KOPT-K1 (cell line): ENCODE measurements around the gene SLC22A1.

ENCODE experiments used
- H3K27ac ChIP-seq: fragments of 200-600 bp; sonication (generic); 2 replicates; pipeline ENCODE4 v1.5.1; 2016; ENCODE audit warnings: antibody characterized with exemption, mild to moderate bottlenecking, low read depth, low read length; ENCODE audit not compliant: poor library complexity, severe bottlenecking
- H3K36me3 ChIP-seq: fragments of 200-600 bp; sonication (generic); 2 replicates; pipeline ENCODE4 v1.5.1; 2017; ENCODE audit warnings: antibody characterized with exemption, mild to moderate bottlenecking, low read length, moderate library complexity; ENCODE audit not compliant: insufficient read depth
- H3K9me3 ChIP-seq: fragments of 200-600 bp; sonication (generic); 2 replicates; pipeline ENCODE4 v1.5.1; 2017; ENCODE audit warnings: antibody characterized with exemption, low read length, mild to moderate bottlenecking; ENCODE audit not compliant: insufficient read depth, poor library complexity, severe bottlenecking

Gene SLC22A1

DNA sequence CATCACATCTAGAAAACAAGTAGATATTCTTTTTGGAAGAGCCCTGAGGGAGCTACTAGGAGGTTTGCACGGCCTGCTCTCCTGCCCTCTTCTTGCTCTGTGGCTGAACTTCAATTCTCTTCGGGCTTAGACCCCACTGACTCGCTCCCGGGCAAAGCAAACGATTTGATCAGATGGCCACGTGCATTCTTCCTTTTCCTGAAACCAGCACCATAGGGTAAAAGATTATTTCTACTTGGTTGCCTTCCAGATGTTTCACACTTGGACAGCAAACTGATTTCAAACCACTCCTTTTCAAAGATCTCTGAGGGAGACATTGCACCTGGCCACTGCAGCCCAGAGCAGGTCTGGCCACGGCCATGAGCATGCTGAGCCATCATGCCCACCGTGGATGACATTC is at the start of gene SLC22A1:
Gene SLC22A1, plus strand, starts transcription at position 258 of the 400 bp plus-strand sequence. Its CDS starts 121 bp downstream, at position 379.
- Histone ChIP-seq H3K27ac (no peak within 1 kb of the TSS), H3K9me3 (peaks cover 25% of the 10 kb centered on the region), H3K36me3 (peaks cover 19% of the 10 kb centered on the region)

DNA sequence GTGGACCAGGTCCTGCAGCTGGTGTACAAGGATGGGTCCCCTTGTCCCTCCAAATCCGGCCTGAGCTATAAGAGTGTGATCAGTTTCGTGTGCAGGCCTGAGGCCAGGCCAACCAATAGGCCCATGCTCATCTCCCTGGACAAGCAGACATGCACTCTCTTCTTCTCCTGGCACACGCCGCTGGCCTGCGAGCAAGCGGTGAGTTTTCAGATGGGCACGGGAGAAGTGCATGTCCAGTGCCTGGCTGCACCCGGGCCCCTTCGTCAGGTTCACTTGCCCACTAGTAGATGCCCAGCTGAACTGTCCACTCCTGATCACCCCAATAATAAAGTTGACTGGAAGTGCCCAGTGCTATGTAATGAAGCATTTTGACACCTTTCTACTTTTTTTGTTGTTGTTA is 48.3 kb upstream of the SLC22A1 start:
- Histone ChIP-seq H3K9me3 (no peaks in the 10 kb centered on the region), H3K27ac (no peak overlapping the region), H3K36me3 (peaks cover 100% of the 10 kb centered on the region)

DNA sequence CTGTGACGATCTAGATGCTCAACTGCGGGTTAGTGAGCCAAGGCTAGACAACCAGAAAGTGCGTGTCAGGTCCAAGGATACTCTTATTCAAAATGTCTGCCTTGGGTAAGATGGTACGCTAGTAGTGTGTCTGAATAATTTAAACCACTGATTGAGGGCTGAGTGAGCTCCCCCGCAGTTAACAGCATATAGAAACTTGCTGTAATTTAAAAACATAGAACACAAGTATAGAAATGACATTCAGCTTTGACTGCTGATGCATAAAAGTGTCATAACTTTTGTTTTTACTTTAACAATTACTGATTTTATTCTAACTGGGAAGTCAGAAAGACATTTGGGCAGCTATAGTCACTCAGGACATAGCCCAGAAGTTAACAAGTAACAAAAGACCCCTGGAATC is 45.6 kb upstream of the SLC22A1 start:
- Histone ChIP-seq H3K27ac (no peak overlapping the region), H3K36me3 (peaks cover 100% of the 10 kb centered on the region), H3K9me3 (no peaks in the 10 kb centered on the region)

- H3K27ac ChIP-seq = no peak overlapping the region
- H3K9me3 ChIP-seq = no peaks in the 10 kb centered on the region
- peaks cover 100% of the 10 kb centered on the region for H3K36me3 ChIP-seq
Observed at GRCh38 chr6:160077024-160077423, 44.6 kb upstream of the SLC22A1 start.

DNA sequence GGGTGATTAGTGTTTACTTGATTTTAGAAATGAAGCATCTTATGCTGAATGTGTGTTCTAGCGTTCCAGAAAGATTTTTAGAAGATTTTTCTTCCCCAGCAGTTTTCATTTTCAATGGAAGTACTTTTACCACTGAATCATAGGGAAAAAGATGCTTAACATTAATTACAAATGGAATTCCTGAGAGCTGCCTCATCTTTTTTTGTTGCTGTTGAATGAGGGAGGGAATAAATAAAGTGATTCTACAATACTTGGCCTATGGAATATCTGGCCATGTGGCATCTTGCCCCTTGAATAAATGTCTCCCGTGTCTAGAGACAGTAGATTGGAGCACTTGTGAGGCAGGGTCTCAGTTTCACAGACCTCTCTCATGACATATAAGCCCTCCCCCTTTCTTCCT is 44.1 kb upstream of the SLC22A1 start:
- Histone ChIP-seq H3K36me3 (peaks cover 100% of the 10 kb centered on the region), H3K27ac (no peak overlapping the region), H3K9me3 (no peaks in the 10 kb centered on the region)

- Histone ChIP-seq H3K36me3 (peaks cover 100% of the 10 kb centered on the region), H3K27ac (no peak overlapping the region), H3K9me3 (no peaks in the 10 kb centered on the region)
Observed at GRCh38 chr6:160078883-160079685, 42.5 kb upstream of the SLC22A1 start.

GRCh38 chr6:160079686-160080043 is 42.0 kb upstream of the SLC22A1 start:
- Histone ChIP-seq H3K27ac (no peak overlapping the region), H3K36me3 (peaks cover 100% of the 10 kb centered on the region)

DNA sequence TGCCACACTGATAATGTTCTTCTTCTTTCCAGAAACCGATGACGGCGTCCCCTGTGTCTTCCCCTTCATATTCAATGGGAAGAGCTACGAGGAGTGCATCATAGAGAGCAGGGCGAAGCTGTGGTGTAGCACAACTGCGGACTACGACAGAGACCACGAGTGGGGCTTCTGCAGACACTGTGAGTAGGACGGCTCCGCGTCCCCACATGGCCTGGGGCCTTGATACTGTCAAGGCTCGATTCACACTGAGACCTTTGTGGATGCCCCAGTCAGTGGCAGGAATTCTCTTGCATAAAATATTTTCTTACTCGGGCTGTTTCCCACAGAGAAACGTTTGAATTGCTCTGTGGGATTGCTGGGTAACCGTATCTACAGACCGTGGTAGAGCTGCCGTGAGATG is 41.5 kb upstream of the SLC22A1 start:
- H3K9me3 ChIP-seq = no peaks in the 10 kb centered on the region
- peaks cover 100% of the 10 kb centered on the region for H3K36me3 ChIP-seq
- H3K27ac ChIP-seq = no peak overlapping the region

More at GRCh38 chr6:160079686-160080043, 42.0 kb upstream of the SLC22A1 start:
- H3K9me3 ChIP-seq = no peaks in the 10 kb centered on the region

DNA sequence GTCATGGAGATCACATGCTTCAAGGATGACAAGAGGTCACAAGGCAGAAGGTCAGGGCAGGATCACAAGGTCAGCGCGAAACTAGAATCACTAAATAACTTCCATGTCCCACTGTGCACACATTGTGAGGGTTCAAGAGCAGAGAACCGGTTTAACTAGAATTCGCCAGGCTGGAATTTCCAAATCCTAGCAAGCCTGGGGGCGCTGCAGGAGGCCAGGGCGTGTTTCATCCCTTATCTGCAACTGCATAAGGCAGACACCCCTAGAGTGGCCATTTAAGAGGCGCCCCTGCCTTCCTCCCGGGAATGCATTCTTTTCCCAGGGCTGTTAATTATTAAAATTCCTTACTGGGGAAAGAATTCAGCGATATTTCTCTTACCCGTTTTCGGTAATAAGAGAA is 40.2 kb upstream of the SLC22A1 start:
- Histone ChIP-seq H3K36me3 (peaks cover 100% of the 10 kb centered on the region), H3K9me3 (no peaks in the 10 kb centered on the region)

DNA sequence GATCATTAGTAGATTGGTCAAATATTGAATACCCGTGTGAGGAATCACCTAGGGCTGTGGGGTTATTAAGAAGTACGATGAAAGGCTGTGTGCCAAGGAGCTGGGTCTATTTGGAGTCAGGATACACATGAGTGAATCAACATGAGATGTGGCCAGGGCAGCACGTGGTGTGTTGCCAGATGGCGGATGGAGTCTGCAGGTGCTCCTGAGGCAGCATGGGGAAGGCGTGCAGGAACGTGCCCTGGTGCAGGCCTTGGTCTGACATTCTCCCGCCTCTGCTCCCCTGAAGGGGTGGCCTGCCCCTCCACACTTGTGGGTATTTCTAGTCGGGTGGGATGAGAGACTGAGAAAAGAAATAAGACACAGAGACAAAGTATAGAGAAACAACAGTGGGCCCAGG is 39.0 kb upstream of the SLC22A1 start:
- Histone ChIP-seq H3K27ac (no peak overlapping the region), H3K36me3 (peaks cover 100% of the 10 kb centered on the region), H3K9me3 (no peaks in the 10 kb centered on the region)

More for the DNA sequence above, 40.2 kb upstream of the SLC22A1 start:
- H3K27ac ChIP-seq = no peak overlapping the region

GRCh38 chr6:160084198-160084776 is 37.3 kb upstream of the SLC22A1 start:
- peaks cover 100% of the 10 kb centered on the region for H3K36me3 ChIP-seq
- no peaks in the 10 kb centered on the region for H3K9me3 ChIP-seq
- no peak overlapping the region for H3K27ac ChIP-seq

DNA sequence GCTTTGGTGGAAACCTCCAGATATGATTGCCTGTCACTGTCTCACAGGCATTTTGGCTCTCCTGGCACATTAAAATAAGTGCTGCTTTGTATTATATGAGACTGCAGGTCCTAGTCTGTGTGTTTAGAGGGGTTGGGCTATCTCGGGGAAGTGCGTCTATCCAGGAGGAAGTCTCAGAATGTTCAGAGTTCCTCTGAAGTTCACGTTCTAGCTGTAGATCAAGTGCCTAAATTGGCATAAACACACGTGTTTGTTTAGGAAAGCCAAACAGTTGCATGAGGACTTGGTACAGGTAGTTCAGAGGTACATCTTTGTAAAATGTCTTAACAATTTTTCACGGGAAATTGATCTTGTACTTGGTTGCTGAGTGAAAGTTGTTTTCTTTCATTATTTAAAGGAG is 36.4 kb upstream of the SLC22A1 start:
- Histone ChIP-seq H3K36me3 (peaks cover 100% of the 10 kb centered on the region), H3K27ac (no peak overlapping the region), H3K9me3 (no peaks in the 10 kb centered on the region)

DNA sequence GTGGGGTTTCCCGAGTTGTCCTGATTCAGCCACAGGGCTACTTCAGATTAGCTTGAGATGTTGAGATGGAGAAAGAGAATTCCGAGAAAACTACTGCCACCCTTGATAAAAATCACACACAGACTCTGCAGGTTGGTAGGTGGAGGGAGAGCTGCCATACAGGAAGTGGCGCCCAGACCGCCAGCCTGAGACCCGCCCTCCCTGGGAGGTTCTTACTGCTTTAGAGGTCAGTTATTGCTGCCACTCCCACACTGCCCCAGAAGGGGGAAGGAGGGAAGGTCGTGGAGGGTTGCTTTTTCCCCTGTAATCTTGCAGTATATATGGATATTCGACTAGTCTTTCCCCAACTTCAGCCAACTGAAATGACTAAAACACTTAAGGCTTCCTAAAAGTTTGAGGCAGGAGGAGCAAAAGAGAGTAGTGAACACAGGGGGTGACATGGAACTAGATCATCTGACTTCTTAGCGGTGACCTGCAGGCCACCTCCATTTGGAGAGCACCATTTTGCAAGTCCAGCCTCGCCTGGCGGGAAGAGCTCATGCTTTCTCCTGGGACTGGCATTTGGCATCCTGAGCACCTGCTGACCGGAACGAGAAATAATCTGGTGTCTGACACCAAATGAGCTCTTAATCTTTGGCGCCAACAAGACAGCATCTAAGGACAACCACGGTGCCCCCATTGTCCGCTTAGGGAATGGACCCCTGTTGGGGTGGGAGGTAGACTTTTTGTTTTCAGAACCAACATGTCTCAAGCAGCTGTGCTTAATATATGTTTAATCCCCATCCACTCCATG is 35.7 kb upstream of the SLC22A1 start:
- peaks cover 100% of the 10 kb centered on the region for H3K36me3 ChIP-seq
- H3K27ac ChIP-seq = no peak overlapping the region
- no peaks in the 10 kb centered on the region for H3K9me3 ChIP-seq

GRCh38 chr6:160086754-160087153 is 34.9 kb upstream of the SLC22A1 start:
- Histone ChIP-seq H3K27ac (no peak overlapping the region), H3K9me3 (no peaks in the 10 kb centered on the region), H3K36me3 (peaks cover 100% of the 10 kb centered on the region)

- H3K27ac ChIP-seq = no peak overlapping the region
- H3K36me3 ChIP-seq = peaks cover 100% of the 10 kb centered on the region
- no peaks in the 10 kb centered on the region for H3K9me3 ChIP-seq
Observed at GRCh38 chr6:160088069-160088783, 33.4 kb upstream of the SLC22A1 start.
